ENCODE measurements around the gene MFSD2B.
"Not testable (repeated sequence)": the region's sequence is repeated elsewhere in the genome, so short reads cannot be mapped to it uniquely, and the experiment has no call there.

MFSD2B gene

DNA sequence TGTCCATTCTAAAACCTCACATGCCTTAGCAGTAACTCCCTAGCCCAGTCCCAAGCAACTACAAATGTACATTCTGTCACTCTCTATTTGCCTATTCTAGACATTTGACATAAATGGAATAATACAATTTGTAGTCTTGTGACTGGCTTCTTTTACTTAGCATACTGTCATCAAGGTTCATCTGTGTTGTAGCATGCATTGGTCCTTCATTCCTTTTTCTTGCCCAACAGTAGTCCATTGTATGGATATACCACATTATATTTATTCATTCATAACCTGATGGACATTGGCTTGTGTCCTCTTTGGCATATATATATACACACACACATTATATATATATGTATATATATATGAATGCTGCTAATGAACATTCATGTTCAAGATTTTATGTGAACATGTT is 2.2 kb upstream of the MFSD2B start:
- H3K4me3 ChIP-seq (ENCODE audit: low read depth, low read length), result no peak overlapping the region
- TF ChIP-seq, protein P1, sequence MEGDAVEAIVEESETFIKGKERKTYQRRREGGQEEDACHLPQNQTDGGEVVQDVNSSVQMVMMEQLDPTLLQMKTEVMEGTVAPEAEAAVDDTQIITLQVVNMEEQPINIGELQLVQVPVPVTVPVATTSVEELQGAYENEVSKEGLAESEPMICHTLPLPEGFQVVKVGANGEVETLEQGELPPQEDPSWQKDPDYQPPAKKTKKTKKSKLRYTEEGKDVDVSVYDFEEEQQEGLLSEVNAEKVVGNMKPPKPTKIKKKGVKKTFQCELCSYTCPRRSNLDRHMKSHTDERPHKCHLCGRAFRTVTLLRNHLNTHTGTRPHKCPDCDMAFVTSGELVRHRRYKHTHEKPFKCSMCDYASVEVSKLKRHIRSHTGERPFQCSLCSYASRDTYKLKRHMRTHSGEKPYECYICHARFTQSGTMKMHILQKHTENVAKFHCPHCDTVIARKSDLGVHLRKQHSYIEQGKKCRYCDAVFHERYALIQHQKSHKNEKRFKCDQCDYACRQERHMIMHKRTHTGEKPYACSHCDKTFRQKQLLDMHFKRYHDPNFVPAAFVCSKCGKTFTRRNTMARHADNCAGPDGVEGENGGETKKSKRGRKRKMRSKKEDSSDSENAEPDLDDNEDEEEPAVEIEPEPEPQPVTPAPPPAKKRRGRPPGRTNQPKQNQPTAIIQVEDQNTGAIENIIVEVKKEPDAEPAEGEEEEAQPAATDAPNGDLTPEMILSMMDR (conservative IDR thresholded peaks at IDR 0.05; ENCODE audit: low read depth, low read length), result no peak
- no peak for DNase-seq (ENCODE audit: low read depth)

DNA sequence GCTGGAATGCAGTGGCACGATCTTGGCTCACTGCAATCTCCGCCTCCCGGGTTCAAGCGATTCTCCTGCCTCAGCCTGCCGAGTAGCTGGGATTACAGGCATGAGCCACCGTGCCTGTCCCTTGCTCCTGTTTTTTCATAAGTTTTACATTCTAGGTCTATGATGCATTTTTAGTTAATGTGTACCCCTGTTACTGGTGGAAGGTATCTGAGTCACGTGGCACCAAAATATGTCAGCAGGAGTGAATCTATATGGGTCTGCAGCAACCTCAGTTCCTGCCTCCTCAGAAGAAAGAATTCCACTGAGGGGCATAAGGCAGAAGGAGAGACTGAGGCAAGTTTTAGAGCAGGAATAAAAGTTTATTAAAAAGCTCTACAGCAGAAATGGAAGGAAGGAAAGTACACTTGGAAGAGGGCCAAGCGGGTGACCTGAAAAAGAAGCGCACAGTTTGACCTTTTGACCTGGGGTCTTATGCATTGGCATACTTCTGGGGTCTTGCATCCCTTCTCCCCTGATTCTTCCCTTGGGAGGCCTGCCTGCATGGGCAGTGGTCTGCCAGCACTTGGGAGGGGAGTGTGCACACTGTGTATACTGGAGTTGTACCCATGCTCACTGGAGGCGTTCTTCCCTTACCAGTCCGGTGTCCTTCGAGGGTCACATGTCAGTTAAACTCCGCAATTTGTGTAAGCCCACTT is 1.1 kb upstream of the MFSD2B start:
- DNase-seq (ENCODE audit: low read depth), result no peak
- H3K4me3 ChIP-seq (ENCODE audit: low read depth, low read length), result no peak overlapping the region
- TF ChIP-seq, protein P1 (conservative IDR thresholded peaks at IDR 0.05; ENCODE audit: low read depth, low read length), result no peak

DNA sequence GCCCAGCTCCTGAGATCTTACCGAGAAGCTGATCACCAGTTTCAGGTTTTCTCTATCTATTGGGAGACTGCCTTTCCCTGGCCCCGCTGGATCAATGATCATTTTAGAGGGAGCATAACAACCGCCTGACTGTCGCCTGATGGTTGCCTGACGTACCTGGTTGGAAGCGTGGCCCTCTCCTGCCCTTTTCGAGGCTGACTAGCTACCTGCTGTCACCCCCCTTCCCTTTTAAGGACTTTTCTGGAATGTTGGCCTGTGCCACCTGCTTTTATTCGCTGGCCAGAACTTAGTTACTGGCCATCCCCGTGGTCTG is 562 bp upstream of the MFSD2B start:
- DNase-seq (ENCODE audit: low read depth), result no peak
- H3K4me3 ChIP-seq (ENCODE audit: low read depth, low read length), result peak overlapping the region; percentile 59

DNA sequence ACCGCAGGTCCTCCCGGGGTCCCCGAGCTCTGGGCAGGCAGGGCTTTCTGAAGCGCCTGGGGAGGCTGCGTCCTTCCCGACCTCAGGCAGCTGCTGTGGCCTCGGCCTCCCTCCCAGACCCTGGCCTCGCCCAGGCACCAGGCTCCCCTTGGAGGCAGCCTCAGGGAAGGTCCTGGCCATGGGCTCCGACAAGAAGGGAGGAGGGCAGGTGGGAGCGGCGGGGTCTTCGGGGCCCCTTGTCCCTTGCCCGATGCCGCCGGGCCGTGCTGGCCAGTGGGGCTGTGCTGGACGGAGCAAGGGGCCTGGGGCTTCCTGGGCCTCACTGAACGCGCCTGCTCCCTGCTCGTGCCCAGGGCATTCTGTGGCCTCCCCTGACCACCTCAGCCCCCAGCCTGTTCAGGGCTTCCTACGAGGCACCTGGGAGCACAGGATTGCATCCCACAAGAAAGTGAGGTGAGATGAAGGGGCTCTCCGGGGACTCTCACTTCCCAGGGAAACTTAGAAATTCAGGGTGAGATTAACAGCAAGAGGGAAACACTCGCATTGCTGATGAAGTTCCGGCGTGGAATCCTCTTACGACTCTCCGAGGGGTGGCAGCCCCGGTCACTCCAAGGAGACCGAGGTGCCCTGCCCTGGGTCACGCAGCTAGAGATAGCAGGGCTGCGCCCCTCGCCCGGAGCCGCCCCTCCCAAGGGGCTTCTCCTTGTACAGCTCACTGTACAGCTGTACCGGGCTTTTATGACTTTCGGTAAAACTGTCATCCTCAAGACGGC is 778 bp downstream of the MFSD2B start:
- TF ChIP-seq, protein P1 (conservative IDR thresholded peaks at IDR 0.05; ENCODE audit: low read depth, low read length), result no peak
- H3K4me3 ChIP-seq (ENCODE audit: low read depth, low read length), result peak overlapping the region; percentile 59
- no peak for DNase-seq (ENCODE audit: low read depth)

More for the DNA sequence above, 562 bp upstream of the MFSD2B start:
- TF ChIP-seq, protein P1 (conservative IDR thresholded peaks at IDR 0.05; ENCODE audit: low read depth, low read length), result no peak

DNA sequence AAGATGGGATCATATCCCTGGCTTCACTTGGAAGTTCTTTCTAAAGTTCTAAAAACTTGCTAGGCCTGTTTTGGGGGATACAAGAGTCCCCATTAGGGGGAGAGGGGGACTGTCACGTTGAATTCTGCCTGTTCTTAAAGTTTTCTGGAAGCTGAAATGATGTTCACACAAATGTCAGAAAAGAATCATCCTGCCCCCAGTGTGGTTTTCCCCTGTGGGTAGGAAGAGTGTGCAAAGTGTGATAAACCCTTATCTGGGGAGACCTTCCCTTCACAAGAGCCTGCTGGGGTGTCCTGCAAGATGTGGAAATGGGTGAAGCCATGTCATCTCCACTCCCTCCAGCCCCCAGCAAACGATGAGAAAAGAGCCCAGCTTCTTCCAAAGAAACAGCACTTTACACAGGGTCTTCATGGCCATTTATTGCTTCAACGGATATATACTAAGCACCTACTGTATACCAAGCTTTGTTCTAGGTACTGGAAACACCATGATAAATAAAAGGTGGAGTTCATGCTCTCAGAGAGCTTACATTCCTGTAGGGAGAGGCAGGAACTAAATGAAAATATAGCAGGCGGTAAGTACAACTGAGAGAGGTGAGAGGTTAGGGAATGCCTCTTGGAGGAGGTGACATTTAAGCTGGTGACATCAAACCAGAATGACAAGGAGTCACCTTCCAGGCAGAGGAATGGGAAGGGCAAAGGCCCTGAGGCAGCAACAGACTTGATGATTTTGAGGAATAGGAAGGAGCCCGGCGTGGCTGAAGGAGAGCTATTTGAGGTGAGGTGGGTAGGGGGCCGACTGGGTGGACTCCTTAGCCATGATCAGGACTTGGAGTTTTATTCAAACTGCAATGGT is 1.6 kb downstream of the MFSD2B start:
- DNase-seq (ENCODE audit: low read depth), result no peak
- TF ChIP-seq, protein P1 (conservative IDR thresholded peaks at IDR 0.05; ENCODE audit: low read depth, low read length), result no peak
- no peak overlapping the region for H3K4me3 ChIP-seq (ENCODE audit: low read depth, low read length)

DNA sequence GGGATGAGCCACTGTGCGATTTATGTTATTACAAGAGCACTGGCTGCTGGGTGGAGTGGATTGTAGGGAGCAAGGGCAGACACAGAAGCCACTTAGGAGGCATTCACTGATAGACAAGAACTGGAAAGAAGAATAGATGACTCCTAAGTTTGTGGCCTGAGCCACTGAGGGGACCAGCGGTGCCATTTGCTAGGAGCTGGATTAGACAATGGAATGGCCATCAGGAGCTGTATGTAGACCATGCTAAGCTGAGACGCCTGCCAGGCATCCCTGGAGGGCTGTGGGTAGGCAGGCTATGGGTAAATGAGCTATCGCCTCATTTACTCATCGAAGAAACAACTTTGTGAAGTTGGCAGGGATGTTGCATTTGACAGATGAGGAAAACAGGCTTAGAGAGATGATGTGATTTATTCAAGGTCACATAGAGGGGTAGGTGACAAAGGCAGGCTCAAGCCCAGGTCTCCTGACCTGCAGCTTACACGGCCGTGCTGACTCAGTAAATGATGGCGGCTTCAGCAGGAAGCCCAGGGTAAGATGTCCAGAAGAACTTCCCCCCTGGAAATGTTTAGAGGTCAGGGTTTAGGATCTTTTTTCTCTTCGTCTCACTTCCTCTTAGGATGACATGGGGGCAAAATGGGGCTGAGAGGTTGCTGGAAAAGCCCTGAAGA is 2.8 kb downstream of the MFSD2B start:
- H3K4me3 ChIP-seq (ENCODE audit: low read depth, low read length), result no peak overlapping the region
- TF ChIP-seq, protein P1 (conservative IDR thresholded peaks at IDR 0.05; ENCODE audit: low read depth, low read length), result no peak
- no peak for DNase-seq (ENCODE audit: low read depth)

DNA sequence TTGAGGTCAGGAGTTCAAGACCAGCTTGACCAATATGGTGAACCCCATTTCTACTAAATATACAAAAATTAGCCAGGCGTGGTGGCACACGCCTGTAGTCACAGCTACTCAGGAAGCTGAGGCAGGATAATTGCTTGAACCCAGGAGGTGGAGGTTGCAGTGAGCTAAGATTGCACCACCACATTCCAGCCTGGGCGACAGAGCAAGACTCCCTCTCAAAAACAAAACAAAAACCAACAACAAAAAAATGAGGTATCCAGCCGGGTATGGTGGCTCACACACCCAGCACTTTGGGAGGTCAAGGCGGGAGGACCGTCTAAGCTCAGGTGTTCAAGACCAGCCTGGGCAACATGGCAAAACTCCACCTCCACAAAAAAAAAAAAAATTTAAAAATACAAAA is 5.0 kb downstream of the MFSD2B start:
- not testable (repeated sequence) for DNase-seq (ENCODE audit: low read depth); H3K4me3 ChIP-seq (ENCODE audit: low read depth, low read length)
